Prostate gland (tissue), 2 donors: ENCODE data around the gene RANBP6.

Experiments
- POLR2A ChIP-seq: fragments of 450-650 bp; IDR thresholded peaks from one replicate; pipeline ENCODE4 v1.6.1; 2016; ENCODE audit warnings: antibody characterized with exemption, mild to moderate bottlenecking
- POLR2AphosphoS5 ChIP-seq: sonication (generic); formaldehyde crosslinking; IDR thresholded peaks from one replicate; pipeline ENCODE4 v1.6.1; 2017; ENCODE audit warnings: antibody characterized with exemption
- TF ChIP-seq, protein P1 (sequence below), 4 experiments: fragments of 200-600 bp in 2 of 4; fragments of 450-650 bp in 2 of 4; sonication (generic) in 2 of 4; IDR thresholded peaks; 1 replicate in 3 of 4; 2 replicates in 1 of 4; pipeline ENCODE4 v1.5.1; 2016 to 2019; ENCODE audit warnings: antibody characterized with exemption in 4 of 4, mild to moderate bottlenecking in 2 of 4, moderate library complexity in 2 of 4

DNA sequence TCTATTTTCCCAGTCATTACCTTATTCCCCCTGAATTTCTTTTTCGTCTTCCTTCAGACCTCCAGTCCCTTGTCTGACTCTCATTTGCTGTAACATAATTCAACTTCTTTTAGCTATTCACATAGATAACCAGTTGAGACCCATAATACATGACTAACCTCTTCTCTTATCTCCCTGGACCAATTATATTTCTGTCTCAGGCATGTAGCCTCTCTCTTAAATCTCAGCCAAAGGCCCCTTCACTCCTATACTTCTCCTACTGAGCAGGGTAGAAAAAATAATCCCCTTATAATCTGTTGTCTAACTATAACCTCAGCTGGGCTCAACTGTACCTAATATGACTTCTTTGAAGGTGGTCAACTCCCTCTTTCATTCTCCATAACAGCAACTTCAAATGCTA, 20.9 kb downstream of the RANBP6 start:
- TF ChIP-seq, protein P1, sequence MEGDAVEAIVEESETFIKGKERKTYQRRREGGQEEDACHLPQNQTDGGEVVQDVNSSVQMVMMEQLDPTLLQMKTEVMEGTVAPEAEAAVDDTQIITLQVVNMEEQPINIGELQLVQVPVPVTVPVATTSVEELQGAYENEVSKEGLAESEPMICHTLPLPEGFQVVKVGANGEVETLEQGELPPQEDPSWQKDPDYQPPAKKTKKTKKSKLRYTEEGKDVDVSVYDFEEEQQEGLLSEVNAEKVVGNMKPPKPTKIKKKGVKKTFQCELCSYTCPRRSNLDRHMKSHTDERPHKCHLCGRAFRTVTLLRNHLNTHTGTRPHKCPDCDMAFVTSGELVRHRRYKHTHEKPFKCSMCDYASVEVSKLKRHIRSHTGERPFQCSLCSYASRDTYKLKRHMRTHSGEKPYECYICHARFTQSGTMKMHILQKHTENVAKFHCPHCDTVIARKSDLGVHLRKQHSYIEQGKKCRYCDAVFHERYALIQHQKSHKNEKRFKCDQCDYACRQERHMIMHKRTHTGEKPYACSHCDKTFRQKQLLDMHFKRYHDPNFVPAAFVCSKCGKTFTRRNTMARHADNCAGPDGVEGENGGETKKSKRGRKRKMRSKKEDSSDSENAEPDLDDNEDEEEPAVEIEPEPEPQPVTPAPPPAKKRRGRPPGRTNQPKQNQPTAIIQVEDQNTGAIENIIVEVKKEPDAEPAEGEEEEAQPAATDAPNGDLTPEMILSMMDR (IDR thresholded peaks at IDR 0.05) = no peak
- TF ChIP-seq POLR2AphosphoS5 (no peak), POLR2A (no peak)
